Measurements from ENCODE around the gene TFPI.
A peak's percentile ranks its signal among the peaks of the same experiment; 100 is the strongest.

The TFPI gene

DNA sequence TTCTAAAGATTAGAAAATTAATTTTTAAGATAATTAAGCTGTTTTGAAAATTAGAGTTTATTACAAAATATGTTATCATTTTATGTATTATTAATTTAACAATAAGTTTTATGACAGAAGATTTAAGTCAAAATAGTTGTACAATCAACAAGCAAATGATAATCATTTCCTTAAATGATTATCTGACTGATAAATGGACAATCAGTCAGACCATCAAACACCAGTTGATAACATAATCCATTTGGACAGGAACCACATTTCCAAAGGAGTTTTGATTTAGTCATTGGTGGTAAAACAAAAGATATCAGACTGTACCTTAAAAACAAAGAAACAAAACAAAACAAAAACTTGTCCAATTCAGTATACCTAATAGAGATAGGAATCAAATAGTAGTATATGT is 1.9 kb downstream of the TFPI start:
- in situ Hi-C loops (cut with HindIII; ENCODE audit: low pct_ligation_motif_present, low sequenced_read_pairs) = no loop called here
- no peak for DNase-seq
- TF ChIP-seq, protein P1, sequence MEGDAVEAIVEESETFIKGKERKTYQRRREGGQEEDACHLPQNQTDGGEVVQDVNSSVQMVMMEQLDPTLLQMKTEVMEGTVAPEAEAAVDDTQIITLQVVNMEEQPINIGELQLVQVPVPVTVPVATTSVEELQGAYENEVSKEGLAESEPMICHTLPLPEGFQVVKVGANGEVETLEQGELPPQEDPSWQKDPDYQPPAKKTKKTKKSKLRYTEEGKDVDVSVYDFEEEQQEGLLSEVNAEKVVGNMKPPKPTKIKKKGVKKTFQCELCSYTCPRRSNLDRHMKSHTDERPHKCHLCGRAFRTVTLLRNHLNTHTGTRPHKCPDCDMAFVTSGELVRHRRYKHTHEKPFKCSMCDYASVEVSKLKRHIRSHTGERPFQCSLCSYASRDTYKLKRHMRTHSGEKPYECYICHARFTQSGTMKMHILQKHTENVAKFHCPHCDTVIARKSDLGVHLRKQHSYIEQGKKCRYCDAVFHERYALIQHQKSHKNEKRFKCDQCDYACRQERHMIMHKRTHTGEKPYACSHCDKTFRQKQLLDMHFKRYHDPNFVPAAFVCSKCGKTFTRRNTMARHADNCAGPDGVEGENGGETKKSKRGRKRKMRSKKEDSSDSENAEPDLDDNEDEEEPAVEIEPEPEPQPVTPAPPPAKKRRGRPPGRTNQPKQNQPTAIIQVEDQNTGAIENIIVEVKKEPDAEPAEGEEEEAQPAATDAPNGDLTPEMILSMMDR (IDR thresholded peaks at IDR 0.05; ENCODE audit: low read depth, low read length, missing control alignments) = no peak
- Histone ChIP-seq H3K27me3 (replicated peaks) (no peaks in the 10 kb centered on the region), H3K36me3 (replicated peaks) (peaks cover 14% of the 10 kb centered on the region), H3K4me3 (ENCODE audit: low read depth, low read length) (peak overlapping the region; percentile 71), H3K27ac (peak overlapping the region; percentile 99)

GRCh38 chr2:187550857-187551256 is 3.4 kb downstream of the TFPI start:
- Histone ChIP-seq H3K4me3 (ENCODE audit: low read depth, low read length) (peak overlapping the region; percentile 36), H3K36me3 (replicated peaks) (peaks cover 21% of the 10 kb centered on the region), H3K27ac (peak overlapping the region; percentile 99), H3K27me3 (replicated peaks) (no peaks in the 10 kb centered on the region)
- in situ Hi-C loops (cut with HindIII; ENCODE audit: low pct_ligation_motif_present, low sequenced_read_pairs) = no loop called here
- DNase-seq = no peak
- TF ChIP-seq, protein P1 (IDR thresholded peaks at IDR 0.05; ENCODE audit: low read depth, low read length, missing control alignments) = no peak

DNA sequence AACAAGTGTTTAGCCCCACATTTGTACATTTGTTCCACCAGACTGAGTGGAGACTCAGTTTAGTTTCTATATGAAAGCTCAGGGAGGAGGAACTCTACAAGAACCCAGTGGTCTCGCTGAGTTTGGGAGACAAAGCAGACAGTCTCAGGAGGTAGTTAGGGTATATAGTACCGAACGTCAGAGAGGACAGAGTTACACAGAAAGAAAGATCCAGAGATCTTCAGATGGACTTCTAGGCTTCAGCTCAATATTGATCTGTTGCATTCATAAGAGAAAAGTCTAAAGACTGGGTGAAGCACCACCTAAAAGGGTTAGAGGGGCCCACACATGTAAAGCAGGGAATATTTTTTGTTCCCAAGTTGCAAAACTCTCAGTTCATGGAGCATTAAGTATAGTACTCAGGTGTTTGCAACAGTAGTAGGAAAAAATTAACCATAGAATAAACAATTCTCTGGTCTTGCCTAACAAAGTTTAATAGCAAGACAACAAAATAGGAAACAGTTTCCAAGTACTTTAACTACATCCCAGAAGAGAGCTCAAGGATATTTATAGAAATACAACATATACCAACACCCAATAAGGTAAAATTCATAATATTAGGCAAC is 4.2 kb downstream of the TFPI start:
- H3K36me3 ChIP-seq (replicated peaks) = peaks cover 21% of the 10 kb centered on the region
- peak overlapping the region; percentile 18 for H3K4me3 ChIP-seq (ENCODE audit: low read depth, low read length)
- no peaks in the 10 kb centered on the region for H3K27me3 ChIP-seq (replicated peaks)
- DNase-seq = no peak
- TF ChIP-seq, protein P1 (IDR thresholded peaks at IDR 0.05; ENCODE audit: low read depth, low read length, missing control alignments) = no peak
- in situ Hi-C loops (cut with HindIII; ENCODE audit: low pct_ligation_motif_present, low sequenced_read_pairs) = no loop called here
- H3K27ac ChIP-seq = peak overlapping the region; percentile 99

GRCh38 chr2:187549193-187549592 is 5.0 kb downstream of the TFPI start:
- Histone ChIP-seq H3K36me3 (replicated peaks) (peaks cover 24% of the 10 kb centered on the region), H3K4me3 (ENCODE audit: low read depth, low read length) (no peak overlapping the region), H3K27me3 (replicated peaks) (no peaks in the 10 kb centered on the region), H3K27ac (peak overlapping the region; percentile 99)
- DNase-seq = no peak
- in situ Hi-C loops (cut with HindIII; ENCODE audit: low pct_ligation_motif_present, low sequenced_read_pairs) = no loop called here
- TF ChIP-seq, protein P1 (IDR thresholded peaks at IDR 0.05; ENCODE audit: low read depth, low read length, missing control alignments) = no peak

- H3K27ac ChIP-seq = peak overlapping the region; percentile 99
- in situ Hi-C loops (cut with HindIII; ENCODE audit: low pct_ligation_motif_present, low sequenced_read_pairs) = no loop called here
- peaks cover 28% of the 10 kb centered on the region for H3K36me3 ChIP-seq (replicated peaks)
- H3K27me3 ChIP-seq (replicated peaks) = no peaks in the 10 kb centered on the region
- DNase-seq = no peak
- TF ChIP-seq, protein P1 (IDR thresholded peaks at IDR 0.05; ENCODE audit: low read depth, low read length, missing control alignments) = no peak
- H3K4me3 ChIP-seq (ENCODE audit: low read depth, low read length) = no peak overlapping the region
Observed at GRCh38 chr2:187548656-187549055, 5.6 kb downstream of the TFPI start.
